Measurements from ENCODE around the gene CAMTA1.

Gene CAMTA1

DNA sequence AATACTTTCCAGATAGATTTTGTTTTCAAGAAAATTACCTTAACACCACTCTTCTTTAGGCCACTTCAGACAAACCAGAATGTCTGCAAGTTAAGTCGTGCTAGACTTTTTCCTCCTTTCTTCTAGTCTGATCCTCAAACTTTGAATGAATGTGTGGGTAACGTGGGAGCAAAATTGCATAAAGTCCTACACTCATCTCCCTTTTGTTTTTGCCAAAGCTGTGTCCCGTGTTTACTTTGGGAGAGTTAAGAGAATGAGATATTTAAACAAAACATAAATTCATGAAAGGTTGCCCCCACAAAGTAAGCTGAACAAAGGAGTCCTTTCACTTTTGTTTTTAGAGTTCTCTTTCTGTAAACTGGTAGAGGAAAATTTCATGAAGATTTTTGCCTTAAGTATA lies 969.0 kb downstream of the CAMTA1 start:
- no peak overlapping the region for H3K27ac ChIP-seq (ENCODE audit: extremely low read depth, low read depth, low read length)
- peaks cover 5 to 20% of the 10 kb centered on the region in 2 experiments; a peak in 2 of 3 replicates for H3K36me3 ChIP-seq (ENCODE audit: control insufficient read depth in 2 of 2, insufficient read depth in 1 of 2, low read length in 2 of 2)
- H3K4me3 ChIP-seq (ENCODE audit: low read depth, low read length): no peak overlapping the region
- CTCF ChIA-PET: interaction anchor here (0.6 to 11.5 kb wide), 9 partner anchors 11 to 152 kb away, joined by 3 to 519 read pairs (median 14); no protein-coding TSS in a partner anchor
- H3K9me3 ChIP-seq (ENCODE audit: control insufficient read depth, insufficient read depth, low read depth, low read length): no peaks in the 10 kb centered on the region
- POLR2A ChIA-PET: no interaction called here
- TF ChIP-seq, protein P1, sequence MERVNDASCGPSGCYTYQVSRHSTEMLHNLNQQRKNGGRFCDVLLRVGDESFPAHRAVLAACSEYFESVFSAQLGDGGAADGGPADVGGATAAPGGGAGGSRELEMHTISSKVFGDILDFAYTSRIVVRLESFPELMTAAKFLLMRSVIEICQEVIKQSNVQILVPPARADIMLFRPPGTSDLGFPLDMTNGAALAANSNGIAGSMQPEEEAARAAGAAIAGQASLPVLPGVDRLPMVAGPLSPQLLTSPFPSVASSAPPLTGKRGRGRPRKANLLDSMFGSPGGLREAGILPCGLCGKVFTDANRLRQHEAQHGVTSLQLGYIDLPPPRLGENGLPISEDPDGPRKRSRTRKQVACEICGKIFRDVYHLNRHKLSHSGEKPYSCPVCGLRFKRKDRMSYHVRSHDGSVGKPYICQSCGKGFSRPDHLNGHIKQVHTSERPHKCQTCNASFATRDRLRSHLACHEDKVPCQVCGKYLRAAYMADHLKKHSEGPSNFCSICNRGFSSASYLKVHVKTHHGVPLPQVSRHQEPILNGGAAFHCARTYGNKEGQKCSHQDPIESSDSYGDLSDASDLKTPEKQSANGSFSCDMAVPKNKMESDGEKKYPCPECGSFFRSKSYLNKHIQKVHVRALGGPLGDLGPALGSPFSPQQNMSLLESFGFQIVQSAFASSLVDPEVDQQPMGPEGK (tag by site-specific recombination; IDR thresholded peaks at IDR 0.05): no peak
- no peak for TF ChIP-seq ZNF138 (tag by site-specific recombination; IDR thresholded peaks at IDR 0.05; ENCODE audit: borderline replicate concordance)
- TF ChIP-seq ZNF423 (tag by site-specific recombination; IDR thresholded peaks at IDR 0.05): no peak
- TF ChIP-seq KLF10 (tag by site-specific recombination; IDR thresholded peaks at IDR 0.05): no peak
- no peak for TF ChIP-seq ZNF555 (tag by site-specific recombination; conservative IDR thresholded peaks at IDR 0.05)
- no peak for TF ChIP-seq ZNF174 (tag by site-specific recombination; IDR thresholded peaks at IDR 0.05)
- no peak for TF ChIP-seq ZBTB17 (tag by site-specific recombination; IDR thresholded peaks at IDR 0.05)
- TF ChIP-seq ZNF223 (tag by site-specific recombination; IDR thresholded peaks at IDR 0.05): no peak
- no peak for TF ChIP-seq ZFP69B (tag by site-specific recombination; IDR thresholded peaks at IDR 0.05)
- H3K4me1 ChIP-seq (ENCODE audit: control insufficient read depth, insufficient read depth, low read length): no peaks in the 10 kb centered on the region

DNA sequence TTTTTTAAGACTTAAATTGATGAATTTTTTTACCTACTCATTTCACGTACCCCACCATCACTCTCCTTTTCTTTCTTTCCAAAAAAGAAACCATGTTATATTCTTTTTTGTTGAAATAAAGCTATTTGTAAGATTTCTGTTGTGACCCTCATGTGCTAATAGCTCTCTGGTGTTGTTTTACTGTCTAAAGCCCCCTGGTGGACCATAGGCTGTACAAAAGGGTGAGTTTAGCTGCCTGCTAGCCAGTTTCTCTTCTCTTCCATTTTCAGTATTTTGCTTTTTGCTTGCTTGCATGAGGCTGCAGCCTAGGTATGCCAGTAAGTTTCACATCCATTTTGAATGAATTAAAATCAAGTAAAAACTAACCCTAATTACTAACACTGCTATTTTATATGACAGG lies 970.2 kb downstream of the CAMTA1 start:
- Histone ChIP-seq H3K27ac (ENCODE audit: extremely low read depth, low read depth, low read length) (no peak overlapping the region), H3K36me3 (ENCODE audit: control insufficient read depth in 2 of 2, insufficient read depth in 1 of 2, low read length in 2 of 2) (peaks cover 5 to 9% of the 10 kb centered on the region in 2 experiments; a peak in 2 of 3 replicates), H3K4me1 (ENCODE audit: control insufficient read depth, insufficient read depth, low read length) (no peaks in the 10 kb centered on the region), H3K9me3 (ENCODE audit: control insufficient read depth, insufficient read depth, low read depth, low read length) (no peaks in the 10 kb centered on the region), H3K4me3 (ENCODE audit: low read depth, low read length) (no peak overlapping the region)
- POLR2A ChIA-PET: interaction anchor here (0.7 to 0.8 kb wide), 2 partner anchors 87 to 459 kb away, joined by 3 to 7 read pairs; no protein-coding TSS in a partner anchor
- no peak for TF ChIP-seq TCF7L2 (IDR thresholded peaks at IDR 0.05; ENCODE audit: borderline replicate concordance, low read depth, low read length)
- TF ChIP-seq BCL11A (tag by site-specific recombination; IDR thresholded peaks at IDR 0.05; ENCODE audit: low read depth): no peak
- TF ChIP-seq REPIN1 (tag by site-specific recombination; IDR thresholded peaks at IDR 0.05; ENCODE audit: low read depth): no peak
- TF ChIP-seq, protein P2, sequence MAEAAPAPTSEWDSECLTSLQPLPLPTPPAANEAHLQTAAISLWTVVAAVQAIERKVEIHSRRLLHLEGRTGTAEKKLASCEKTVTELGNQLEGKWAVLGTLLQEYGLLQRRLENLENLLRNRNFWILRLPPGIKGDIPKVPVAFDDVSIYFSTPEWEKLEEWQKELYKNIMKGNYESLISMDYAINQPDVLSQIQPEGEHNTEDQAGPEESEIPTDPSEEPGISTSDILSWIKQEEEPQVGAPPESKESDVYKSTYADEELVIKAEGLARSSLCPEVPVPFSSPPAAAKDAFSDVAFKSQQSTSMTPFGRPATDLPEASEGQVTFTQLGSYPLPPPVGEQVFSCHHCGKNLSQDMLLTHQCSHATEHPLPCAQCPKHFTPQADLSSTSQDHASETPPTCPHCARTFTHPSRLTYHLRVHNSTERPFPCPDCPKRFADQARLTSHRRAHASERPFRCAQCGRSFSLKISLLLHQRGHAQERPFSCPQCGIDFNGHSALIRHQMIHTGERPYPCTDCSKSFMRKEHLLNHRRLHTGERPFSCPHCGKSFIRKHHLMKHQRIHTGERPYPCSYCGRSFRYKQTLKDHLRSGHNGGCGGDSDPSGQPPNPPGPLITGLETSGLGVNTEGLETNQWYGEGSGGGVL (tag by site-specific recombination; IDR thresholded peaks at IDR 0.05): no peak
- no peak for TF ChIP-seq ZNF302 (tag by site-specific recombination; IDR thresholded peaks at IDR 0.05; ENCODE audit: low read depth)
- TF ChIP-seq SALL2 (tag by site-specific recombination; IDR thresholded peaks at IDR 0.05; ENCODE audit: borderline replicate concordance): no peak
- TF ChIP-seq KLF16 (tag by site-specific recombination; IDR thresholded peaks at IDR 0.05): no peak
- no peak for TF ChIP-seq ZNF561 (tag by site-specific recombination; IDR thresholded peaks at IDR 0.05; ENCODE audit: borderline replicate concordance)
- no peak for TF ChIP-seq ZNF19 (tag by site-specific recombination; IDR thresholded peaks at IDR 0.05; ENCODE audit: low read depth)
- TF ChIP-seq ZNF239 (tag by site-specific recombination; IDR thresholded peaks at IDR 0.05): no peak
- TF ChIP-seq ZNF354C (tag by site-specific recombination; IDR thresholded peaks at IDR 0.05; ENCODE audit: borderline replicate concordance, low read depth): no peak
- no peak for TF ChIP-seq ZNF707 (tag by site-specific recombination; IDR thresholded peaks at IDR 0.05)
- TF ChIP-seq IKZF3 (tag by site-specific recombination; IDR thresholded peaks at IDR 0.05): no peak
- TF ChIP-seq ZBTB21 (tag by site-specific recombination; IDR thresholded peaks at IDR 0.05): no peak
- CTCF ChIA-PET: interaction anchor here (0.6 to 11.5 kb wide), 7 partner anchors 9 to 503 kb away, joined by 3 to 519 read pairs (median 4); no protein-coding TSS in a partner anchor

Measured in HEK293 (cell line).